Panc1 (cell line): ENCODE data around the gene CPT1C. TPM values are rescaled to one million over a fixed set of nuclear protein-coding genes. Genes with fewer than 3 reads are reported as not detected.
A peak's percentile ranks its signal among the peaks of the same experiment; 100 is the strongest.

ENCODE experiments used
- ATAC-seq: fragments of 200-7000 bp; cut with Tn5 transposase; 2 replicates; pipeline ENCODE4 v1.9.1; 2020; ENCODE audit warnings: mild to moderate bottlenecking, moderate library complexity
- BruUV-seq: library from RNA; stranded (reverse); fragments of 400-500 nt; replicated peaks from 2 replicates; lab custom pipeline; 2021; lab: Mats Ljungman, UMichigan
- CTCF ChIA-PET: fragments of 300-600 bp; sonication (Branson Sonifier 250); formaldehyde crosslinking; loops from one replicate; lab custom pipeline; 2022; ENCODE audit warnings: antibody characterized with exemption; lab: Charles Lee
- POLR2A ChIA-PET: fragments of 300-600 bp; sonication (Branson Sonifier 250); formaldehyde crosslinking; loops from one replicate; lab custom pipeline; 2022; ENCODE audit warnings: antibody characterized with exemption; lab: Charles Lee
- DNase-seq: peaks from one replicate; pipeline ENCODE4 v3.0.0-alpha.2; 2010; ENCODE audit warnings: low read depth, low spot score
- H3K27ac ChIP-seq: 2 replicates; pipeline ENCODE4 v1.5.1; 2011; ENCODE audit warnings: mild to moderate bottlenecking, low read length, inconsistent platforms
- H3K27me3 ChIP-seq: fragments of 200-500 bp; sonication (Bioruptor generic); 2 replicates; pipeline ENCODE4 v1.6.0; 2014; ENCODE audit warnings: low read length, inconsistent platforms; ENCODE audit not compliant: control insufficient read depth, insufficient read depth
- H3K36me3 ChIP-seq: fragments of 200-500 bp; sonication (Bioruptor generic); 2 replicates; pipeline ENCODE4 v1.5.1; 2014; ENCODE audit warnings: inconsistent platforms, mild to moderate bottlenecking, low read length, moderate library complexity; ENCODE audit not compliant: control insufficient read depth, insufficient read depth
- H3K4me1 ChIP-seq: 2 replicates; pipeline ENCODE4 v1.5.1; 2011; ENCODE audit warnings: inconsistent platforms, mild to moderate bottlenecking, low read length, moderate library complexity; ENCODE audit not compliant: control insufficient read depth, insufficient read depth
- H3K4me3 ChIP-seq, 2 experiments: 2 replicates each; pipeline ENCODE4 v1.5.1; 2011 to 2012; ENCODE audit warnings: low read depth in 2 of 2, low read length in 2 of 2, mild to moderate bottlenecking in 2 of 2, inconsistent platforms in 1 of 2, moderate library complexity in 1 of 2
- H3K9me3 ChIP-seq: fragments of 200-500 bp; sonication (Bioruptor generic); 2 replicates; pipeline ENCODE4 v1.5.1; 2014; ENCODE audit warnings: low read depth, mild to moderate bottlenecking, inconsistent platforms, low read length, moderate library complexity; ENCODE audit not compliant: control insufficient read depth, insufficient read depth
- CTCF ChIP-seq: fragments of 450-650 bp; IDR thresholded peaks from 2 replicates; pipeline ENCODE4 v1.5.1; 2017; ENCODE audit warnings: mild to moderate bottlenecking
- POLR2AphosphoS5 ChIP-seq: IDR thresholded peaks from 2 replicates; pipeline ENCODE4 v1.6.1; 2012; ENCODE audit warnings: mild to moderate bottlenecking, low read depth, low read length, moderate library complexity
- REST ChIP-seq, 2 experiments: IDR thresholded peaks; 2 replicates each; pipeline ENCODE4 v1.6.1; 2011 to 2012; ENCODE audit warnings: low read depth in 2 of 2, control low read depth in 1 of 2, low read length in 1 of 2, mild to moderate bottlenecking in 1 of 2, moderate library complexity in 1 of 2; ENCODE audit not compliant: insufficient read depth in 1 of 2
- SIN3A ChIP-seq: IDR thresholded peaks from 2 replicates; pipeline ENCODE4 v1.6.1; 2012; ENCODE audit warnings: low read depth, mild to moderate bottlenecking, low read length, moderate library complexity, borderline replicate concordance; ENCODE audit not compliant: insufficient read depth
- TCF7L2 ChIP-seq: IDR thresholded peaks from 2 replicates; pipeline ENCODE4 v1.6.1; 2011; ENCODE audit warnings: mild to moderate bottlenecking, low read depth, low read length, inconsistent platforms
- in situ Hi-C: cut with HindIII; loops from 2 replicates; pipeline ENCODE4 v1.10.0; 2016; ENCODE audit warnings: low sequenced_read_pairs, low pct_unique_long_range_greater_than_20kb
- intact Hi-C: fragments of 100-400 bp; cut with micrococcal nuclease; formaldehyde crosslinking; loops from one replicate; pipeline ENCODE4 v1.10.0; 2022; ENCODE audit not compliant: unreplicated experiment
- total RNA-seq: library from RNA; stranded (reverse); gene quantifications from one replicate; pipeline ENCODE4 v1.2.1, GENCODE V29; 2021; ENCODE audit not compliant: unreplicated experiment

The CPT1C gene
- total RNA-seq, 1 experiment from 2014 or later, result 0.23 TPM

- Histone ChIP-seq H3K27ac (no peak overlapping the region), H3K27me3 (no peaks in the 10 kb centered on the region), H3K4me1 (no peaks in the 10 kb centered on the region), H3K36me3 (no peaks in the 10 kb centered on the region), H3K9me3 (no peaks in the 10 kb centered on the region), H3K4me3 (no peak overlapping the region)
- BruUV-seq, result no TSS peak
- ChIA-PET CTCF (no interaction called here), POLR2A (no interaction called here)
- no peak for ATAC-seq
- in situ Hi-C loops, result no loop called here
- no peak for DNase-seq
- TF ChIP-seq REST (IDR thresholded peaks at IDR 0.05; ENCODE audit: insufficient read depth in 1 of 2, low read depth in 2 of 2, low read length in 1 of 2) (no peak), CTCF (no peak), TCF7L2 (no peak), POLR2AphosphoS5 (no peak), SIN3A (no peak)
- intact Hi-C loops, result no loop called here
Measured at GRCh38 chr19:49755956-49756355, 65.0 kb downstream of the CPT1C start.

GRCh38 chr19:49758292-49758691 is 67.4 kb downstream of the CPT1C start:
- Histone ChIP-seq H3K4me1 (no peaks in the 10 kb centered on the region), H3K4me3 (no peak overlapping the region), H3K36me3 (no peaks in the 10 kb centered on the region), H3K27ac (no peak overlapping the region), H3K27me3 (no peaks in the 10 kb centered on the region), H3K9me3 (no peaks in the 10 kb centered on the region)
- DNase-seq (no peak), ATAC-seq (peak; percentile 50)
- intact Hi-C loops (no loop called here), in situ Hi-C loops (no loop called here)
- POLR2A ChIA-PET, result no interaction called here
- no peak for TF ChIP-seq SIN3A
- no peak for TF ChIP-seq REST (IDR thresholded peaks at IDR 0.05; ENCODE audit: insufficient read depth in 1 of 2, low read depth in 2 of 2, low read length in 1 of 2)
- TF ChIP-seq TCF7L2, result no peak
- TF ChIP-seq CTCF, result no peak
- no peak for TF ChIP-seq POLR2AphosphoS5
- BruUV-seq, result no TSS peak
- CTCF ChIA-PET, result no interaction called here
